GM12878 (cell line): ENCODE data around the gene AGMAT. TPM values are rescaled to one million over a fixed set of nuclear protein-coding genes. Genes with fewer than 3 reads are reported as not detected.

Source experiments
- BACH1 ChIP-seq: fragments of 450-650 bp; IDR thresholded peaks from 2 replicates; pipeline ENCODE4 v1.6.1; 2017; ENCODE audit warnings: mild to moderate bottlenecking, borderline replicate concordance
- BHLHE40 ChIP-seq, 2 experiments: fragments of 450-650 bp in 1 of 2; IDR thresholded peaks; 2 replicates each; pipeline ENCODE4 v1.6.1; 2011 to 2017; ENCODE audit warnings: low read depth in 2 of 2, borderline replicate concordance in 1 of 2, improper control_type of control experiment in 1 of 2, low read length in 1 of 2, mild to moderate bottlenecking in 1 of 2
- CHD4 ChIP-seq: fragments of 200-600 bp; sonication (generic); IDR thresholded peaks from 2 replicates; pipeline ENCODE4 v1.6.1; 2016; ENCODE audit warnings: mild to moderate bottlenecking
- DPF2 ChIP-seq: fragments of 450-650 bp; IDR thresholded peaks from 2 replicates; pipeline ENCODE4 v1.6.1; 2017; ENCODE audit warnings: mild to moderate bottlenecking
- EZH2 ChIP-seq: IDR thresholded peaks from 2 replicates; pipeline ENCODE4 v1.6.1; 2012; ENCODE audit warnings: low read depth, mild to moderate bottlenecking, control low read depth, inconsistent platforms, low read length, borderline replicate concordance; ENCODE audit not compliant: control insufficient read depth
- HCFC1 ChIP-seq: fragments of 150-350 bp; IDR thresholded peaks from 2 replicates; pipeline ENCODE4 v1.6.1; 2014; ENCODE audit warnings: low read length
- IKZF1 ChIP-seq: fragments of 450-650 bp; conservative IDR thresholded peaks from 2 replicates; pipeline ENCODE4 v1.6.1; 2017; ENCODE audit warnings: antibody characterized with exemption, mild to moderate bottlenecking
- KAT2A ChIP-seq: conservative IDR thresholded peaks from 2 replicates; pipeline ENCODE4 v1.6.1; 2011; ENCODE audit warnings: low read depth, low read length; ENCODE audit not compliant: control insufficient read depth
- MEF2A ChIP-seq: IDR thresholded peaks from 2 replicates; pipeline ENCODE4 v1.6.1; 2011; ENCODE audit warnings: low read depth, mild to moderate bottlenecking, low read length, moderate library complexity; ENCODE audit not compliant: insufficient read depth
- MYC ChIP-seq: IDR thresholded peaks from 2 replicates; pipeline ENCODE4 v1.6.1; 2011; ENCODE audit warnings: mild to moderate bottlenecking, low read length, moderate library complexity, inconsistent platforms; ENCODE audit not compliant: insufficient read depth, insufficient replicate concordance, insufficient read length, severe bottlenecking
- PBX3 ChIP-seq: IDR thresholded peaks from 2 replicates; pipeline ENCODE4 v1.6.1; 2011; ENCODE audit warnings: mild to moderate bottlenecking, low read depth, low read length, moderate library complexity; ENCODE audit not compliant: insufficient replicate concordance
- PML ChIP-seq: IDR thresholded peaks from 2 replicates; pipeline ENCODE4 v1.6.1; 2012; ENCODE audit warnings: low read length, inconsistent platforms
- SMAD5 ChIP-seq: IDR thresholded peaks from 2 replicates; pipeline ENCODE4 v1.6.1; 2016; ENCODE audit warnings: antibody characterized with exemption, low read depth
- STAT1 ChIP-seq: fragments of 450-650 bp; conservative IDR thresholded peaks from 2 replicates; pipeline ENCODE4 v1.6.1; 2014; ENCODE audit warnings: antibody characterized with exemption, mild to moderate bottlenecking
- ZNF207 ChIP-seq: fragments of 450-650 bp; IDR thresholded peaks from 2 replicates; pipeline ENCODE4 v1.6.1; 2014; ENCODE audit warnings: antibody characterized with exemption, mild to moderate bottlenecking, borderline replicate concordance
- polyA plus RNA-seq, 11 experiments: library from polyadenylated mRNA; depleted of rRNA in 4 of 11; unstranded in 6 of 11; stranded (reverse) in 5 of 11; fragments of >200 nt; fragmentation: Nextera tagmentation in 4 of 11; fragmentation: Illumina TruSeq in 1 of 11; extraction: Ambion mirVana in 4 of 11; extraction: Trizol in 1 of 11; gene quantifications; 1 replicate in 1 of 11; 2 replicates in 10 of 11; pipeline versions ENCODE4 v1.2.1 to v1.2.3, GENCODE V29; 2011 to 2016; ENCODE audit warnings: inconsistent platforms in 2 of 11, missing spikeins in 2 of 11, low read depth in 1 of 11
- total RNA-seq, 4 experiments: library from RNA; depleted of rRNA in 3 of 4; stranded (reverse); fragments of >200 nt in 3 of 4; fragmentation: Illumina TruSeq in 1 of 4; extraction: Trizol in 1 of 4; gene quantifications; 2 replicates each; pipeline versions ENCODE4 v1.2.1 to v1.2.3, GENCODE V29; 2013 to 2021
- TF ChIP-seq, protein P1 (sequence below): IDR thresholded peaks from 2 replicates; pipeline ENCODE4 v1.6.1; 2012; ENCODE audit warnings: improper control_type of control experiment, low read depth, low read length; ENCODE audit not compliant: insufficient replicate concordance
- TF ChIP-seq, protein P2 (sequence below): IDR thresholded peaks from 2 replicates; pipeline ENCODE4 v1.6.1; 2011; ENCODE audit warnings: borderline replicate concordance, low read depth, mild to moderate bottlenecking, moderate library complexity, low read length; ENCODE audit not compliant: insufficient read depth, poor library complexity, severe bottlenecking
- TF ChIP-seq, protein P3 (sequence below): IDR thresholded peaks from 2 replicates; pipeline ENCODE4 v1.6.1; 2012; ENCODE audit warnings: low read depth, low read length, improper control_type of control experiment
- TF ChIP-seq, protein P4 (sequence below): fragments of 450-650 bp; IDR thresholded peaks from 2 replicates; pipeline ENCODE4 v1.6.1; 2017; ENCODE audit warnings: borderline replicate concordance

The AGMAT gene
- total and polyA plus RNA-seq, 10 of the 15 experiments (the other 5 are each of a cell fraction or from before 2014, with no cell fraction given) = 0.47 to 7.9 (median 4.7) TPM

GRCh38 chr1:15617173-15618076 lies 32.6 kb upstream of the AGMAT start, which contains the start of gene DDI2 (continued):
- TF ChIP-seq, protein P1, sequence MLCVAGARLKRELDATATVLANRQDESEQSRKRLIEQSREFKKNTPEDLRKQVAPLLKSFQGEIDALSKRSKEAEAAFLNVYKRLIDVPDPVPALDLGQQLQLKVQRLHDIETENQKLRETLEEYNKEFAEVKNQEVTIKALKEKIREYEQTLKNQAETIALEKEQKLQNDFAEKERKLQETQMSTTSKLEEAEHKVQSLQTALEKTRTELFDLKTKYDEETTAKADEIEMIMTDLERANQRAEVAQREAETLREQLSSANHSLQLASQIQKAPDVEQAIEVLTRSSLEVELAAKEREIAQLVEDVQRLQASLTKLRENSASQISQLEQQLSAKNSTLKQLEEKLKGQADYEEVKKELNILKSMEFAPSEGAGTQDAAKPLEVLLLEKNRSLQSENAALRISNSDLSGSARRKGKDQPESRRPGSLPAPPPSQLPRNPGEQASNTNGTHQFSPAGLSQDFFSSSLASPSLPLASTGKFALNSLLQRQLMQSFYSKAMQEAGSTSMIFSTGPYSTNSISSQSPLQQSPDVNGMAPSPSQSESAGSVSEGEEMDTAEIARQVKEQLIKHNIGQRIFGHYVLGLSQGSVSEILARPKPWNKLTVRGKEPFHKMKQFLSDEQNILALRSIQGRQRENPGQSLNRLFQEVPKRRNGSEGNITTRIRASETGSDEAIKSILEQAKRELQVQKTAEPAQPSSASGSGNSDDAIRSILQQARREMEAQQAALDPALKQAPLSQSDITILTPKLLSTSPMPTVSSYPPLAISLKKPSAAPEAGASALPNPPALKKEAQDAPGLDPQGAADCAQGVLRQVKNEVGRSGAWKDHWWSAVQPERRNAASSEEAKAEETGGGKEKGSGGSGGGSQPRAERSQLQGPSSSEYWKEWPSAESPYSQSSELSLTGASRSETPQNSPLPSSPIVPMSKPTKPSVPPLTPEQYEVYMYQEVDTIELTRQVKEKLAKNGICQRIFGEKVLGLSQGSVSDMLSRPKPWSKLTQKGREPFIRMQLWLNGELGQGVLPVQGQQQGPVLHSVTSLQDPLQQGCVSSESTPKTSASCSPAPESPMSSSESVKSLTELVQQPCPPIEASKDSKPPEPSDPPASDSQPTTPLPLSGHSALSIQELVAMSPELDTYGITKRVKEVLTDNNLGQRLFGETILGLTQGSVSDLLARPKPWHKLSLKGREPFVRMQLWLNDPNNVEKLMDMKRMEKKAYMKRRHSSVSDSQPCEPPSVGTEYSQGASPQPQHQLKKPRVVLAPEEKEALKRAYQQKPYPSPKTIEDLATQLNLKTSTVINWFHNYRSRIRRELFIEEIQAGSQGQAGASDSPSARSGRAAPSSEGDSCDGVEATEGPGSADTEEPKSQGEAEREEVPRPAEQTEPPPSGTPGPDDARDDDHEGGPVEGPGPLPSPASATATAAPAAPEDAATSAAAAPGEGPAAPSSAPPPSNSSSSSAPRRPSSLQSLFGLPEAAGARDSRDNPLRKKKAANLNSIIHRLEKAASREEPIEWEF = no peak
- TF ChIP-seq EZH2 (no peak), MYC (peak; percentile 54), PML (no peak), MEF2A (no peak), STAT1 (no peak), BHLHE40 (IDR thresholded peaks at IDR 0.05; ENCODE audit: borderline replicate concordance in 1 of 2, low read depth in 2 of 2, low read length in 1 of 2) (peak; percentile 58 to 87; a peak in 3 of 4 replicates), SMAD5 (no peak), BACH1 (peak; percentile 92), KAT2A (no peak), PBX3 (no peak), DPF2 (peak; percentile 80), IKZF1 (peak; percentile 94), ZNF207 (0 out of 2 replicates have a peak, but pooled peaks have one; percentile 37), HCFC1 (peak; percentile 38; the same call in 1 of the 2 replicates), CHD4 (no peak)
- TF ChIP-seq, protein P2, sequence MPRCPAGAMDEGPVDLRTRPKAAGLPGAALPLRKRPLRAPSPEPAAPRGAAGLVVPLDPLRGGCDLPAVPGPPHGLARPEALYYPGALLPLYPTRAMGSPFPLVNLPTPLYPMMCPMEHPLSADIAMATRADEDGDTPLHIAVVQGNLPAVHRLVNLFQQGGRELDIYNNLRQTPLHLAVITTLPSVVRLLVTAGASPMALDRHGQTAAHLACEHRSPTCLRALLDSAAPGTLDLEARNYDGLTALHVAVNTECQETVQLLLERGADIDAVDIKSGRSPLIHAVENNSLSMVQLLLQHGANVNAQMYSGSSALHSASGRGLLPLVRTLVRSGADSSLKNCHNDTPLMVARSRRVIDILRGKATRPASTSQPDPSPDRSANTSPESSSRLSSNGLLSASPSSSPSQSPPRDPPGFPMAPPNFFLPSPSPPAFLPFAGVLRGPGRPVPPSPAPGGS = no peak
- TF ChIP-seq, protein P3, sequence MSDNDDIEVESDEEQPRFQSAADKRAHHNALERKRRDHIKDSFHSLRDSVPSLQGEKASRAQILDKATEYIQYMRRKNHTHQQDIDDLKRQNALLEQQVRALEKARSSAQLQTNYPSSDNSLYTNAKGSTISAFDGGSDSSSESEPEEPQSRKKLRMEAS = peak; percentile 64
- TF ChIP-seq, protein P4, sequence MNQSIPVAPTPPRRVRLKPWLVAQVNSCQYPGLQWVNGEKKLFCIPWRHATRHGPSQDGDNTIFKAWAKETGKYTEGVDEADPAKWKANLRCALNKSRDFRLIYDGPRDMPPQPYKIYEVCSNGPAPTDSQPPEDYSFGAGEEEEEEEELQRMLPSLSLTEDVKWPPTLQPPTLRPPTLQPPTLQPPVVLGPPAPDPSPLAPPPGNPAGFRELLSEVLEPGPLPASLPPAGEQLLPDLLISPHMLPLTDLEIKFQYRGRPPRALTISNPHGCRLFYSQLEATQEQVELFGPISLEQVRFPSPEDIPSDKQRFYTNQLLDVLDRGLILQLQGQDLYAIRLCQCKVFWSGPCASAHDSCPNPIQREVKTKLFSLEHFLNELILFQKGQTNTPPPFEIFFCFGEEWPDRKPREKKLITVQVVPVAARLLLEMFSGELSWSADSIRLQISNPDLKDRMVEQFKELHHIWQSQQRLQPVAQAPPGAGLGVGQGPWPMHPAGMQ = no peak
